Keratinocyte (primary cell): ENCODE measurements around the gene ACTRT3. TPM values are rescaled to one million over a fixed set of nuclear protein-coding genes. Genes with fewer than 3 reads are reported as not detected.

ENCODE experiments used
- DNase-seq: peaks from one replicate; pipeline ENCODE4 v3.0.0-alpha.2; 2011; ENCODE audit warnings: low read depth, missing footprints, low spot score
- FAIRE-seq: peaks from 2 replicates; lab custom pipeline; 2011; peaks lifted over from hg19 to GRCh38; lab: Jason Lieb, UNC
- H2AFZ ChIP-seq: 2 replicates; pipeline ENCODE4 v1.6.0; 2012; ENCODE audit warnings: low read length, control low read depth, inconsistent platforms; ENCODE audit not compliant: control insufficient read depth
- H3K27ac ChIP-seq: 2 replicates; pipeline ENCODE4 v1.5.1; 2011; ENCODE audit warnings: low read length; ENCODE audit not compliant: control insufficient read depth, insufficient read depth
- H3K27me3 ChIP-seq: 3 replicates; pipeline ENCODE4 v1.6.0; 2011; ENCODE audit warnings: low read length; ENCODE audit not compliant: control insufficient read depth, insufficient read depth; ENCODE audit errors: extremely low read depth
- H3K36me3 ChIP-seq, 2 experiments: 2 replicates in 1 of 2; 3 replicates in 1 of 2; pipeline ENCODE4 v1.5.1; 2011; ENCODE audit warnings: low read length in 2 of 2, mild to moderate bottlenecking in 1 of 2; ENCODE audit not compliant: control insufficient read depth in 2 of 2, insufficient read depth in 2 of 2; ENCODE audit errors: extremely low read depth in 1 of 2
- H3K4me1 ChIP-seq: 3 replicates; pipeline ENCODE4 v1.5.1; 2011; ENCODE audit warnings: low read length; ENCODE audit not compliant: control insufficient read depth, insufficient read depth; ENCODE audit errors: extremely low read depth
- H3K4me2 ChIP-seq: 3 replicates; pipeline ENCODE4 v1.6.0; 2011; ENCODE audit warnings: low read depth, low read length; ENCODE audit not compliant: control insufficient read depth, insufficient read depth; ENCODE audit errors: extremely low read depth
- H3K4me3 ChIP-seq, 3 experiments: fragments of 200-600 bp in 1 of 3; sonication (generic) in 1 of 3; 2 replicates in 2 of 3; 3 replicates in 1 of 3; pipeline ENCODE4 v1.5.1; 2011 to 2016; ENCODE audit warnings: low read length in 3 of 3, mild to moderate bottlenecking in 3 of 3, control low read depth in 2 of 3, inconsistent platforms in 1 of 3, low read depth in 1 of 3, mixed read lengths in 1 of 3, mixed run types in 1 of 3, moderate library complexity in 1 of 3; ENCODE audit not compliant: control insufficient read depth in 2 of 3, insufficient read depth in 2 of 3; ENCODE audit errors: extremely low read depth in 1 of 3
- H3K79me2 ChIP-seq: 2 replicates; pipeline ENCODE4 v1.6.0; 2012; ENCODE audit warnings: low read length; ENCODE audit not compliant: control insufficient read depth, insufficient read depth
- H3K9ac ChIP-seq: 3 replicates; pipeline ENCODE4 v1.6.0; 2011; ENCODE audit warnings: low read length; ENCODE audit not compliant: control insufficient read depth, insufficient read depth; ENCODE audit errors: extremely low read depth
- H3K9me1 ChIP-seq: 3 replicates; pipeline ENCODE4 v1.6.0; 2011; ENCODE audit warnings: low read length; ENCODE audit not compliant: control insufficient read depth, insufficient read depth; ENCODE audit errors: extremely low read depth
- H3K9me3 ChIP-seq: 2 replicates; pipeline ENCODE4 v1.5.1; 2012; ENCODE audit warnings: low read depth, low read length; ENCODE audit not compliant: control insufficient read depth
- H4K20me1 ChIP-seq: 3 replicates; pipeline ENCODE4 v1.6.0; 2011; ENCODE audit warnings: low read length; ENCODE audit not compliant: control insufficient read depth, insufficient read depth; ENCODE audit errors: extremely low read depth
- EZH2 ChIP-seq: IDR thresholded peaks from one replicate; pipeline ENCODE4 v1.6.1; 2012; ENCODE audit warnings: inconsistent platforms, mild to moderate bottlenecking, low read length, moderate library complexity
- dilution Hi-C: fragments of 300-500 bp; cut with MboI; formaldehyde crosslinking; loops from one replicate; pipeline ENCODE4 v1.7.0; 2020; ENCODE audit warnings: low sequenced_read_pairs; ENCODE audit not compliant: extremely low pct_ligation_motif_present
- polyA plus RNA-seq, 5 experiments: library from polyadenylated mRNA; depleted of rRNA in 3 of 5; stranded (reverse) in 3 of 5; stranded (forward) in 1 of 5; unstranded in 1 of 5; fragments of >200 nt; gene quantifications; 1 replicate in 1 of 5; 2 replicates in 3 of 5; 3 replicates in 1 of 5; pipeline versions ENCODE4 v1.2.1 to v1.2.3, GENCODE V29; 2011 to 2012; ENCODE audit warnings: missing spikeins in 2 of 5, low read depth in 1 of 5, low replicate concordance in 1 of 5
- TF ChIP-seq, protein P1 (sequence below), 3 experiments: IDR thresholded peaks in 1 of 3; conservative IDR thresholded peaks in 1 of 3; optimal IDR thresholded peaks in 1 of 3; 2 replicates in 2 of 3; 3 replicates in 1 of 3; pipeline versions ENCODE3 to v1.5.1; 2011; ENCODE audit warnings: low read length in 3 of 3, mild to moderate bottlenecking in 3 of 3, moderate library complexity in 2 of 3, control low read depth in 1 of 3, inconsistent platforms in 1 of 3; ENCODE audit not compliant: insufficient read depth in 2 of 3; ENCODE audit errors: extremely low read depth in 1 of 3

ACTRT3 gene
- polyA plus RNA-seq, 1 donor (not counting 4 experiments of a cell fraction or from before 2014, with no cell fraction given): 2.9 TPM

DNA sequence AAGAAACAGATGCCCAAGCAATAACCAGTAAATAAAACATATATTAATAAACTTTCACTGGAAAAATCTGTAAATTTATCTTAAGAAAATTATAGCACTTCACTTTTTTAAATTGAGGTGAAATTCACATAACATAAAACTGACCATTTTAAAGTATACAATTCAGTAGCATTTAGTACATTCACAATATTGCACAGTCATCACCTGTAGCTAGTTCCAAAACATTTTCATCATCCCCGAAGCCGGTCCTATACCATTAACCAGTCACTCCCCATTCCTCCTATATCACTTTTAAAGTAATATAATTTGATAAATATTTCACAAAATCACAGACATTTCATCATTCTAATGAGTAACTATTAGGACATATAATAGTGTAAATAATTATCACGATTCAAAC, 35.3 kb upstream of the ACTRT3 start:
- DNase-seq (no peak), FAIRE-seq (no peak)
- TF ChIP-seq EZH2: no peak
- TF ChIP-seq, protein P1, sequence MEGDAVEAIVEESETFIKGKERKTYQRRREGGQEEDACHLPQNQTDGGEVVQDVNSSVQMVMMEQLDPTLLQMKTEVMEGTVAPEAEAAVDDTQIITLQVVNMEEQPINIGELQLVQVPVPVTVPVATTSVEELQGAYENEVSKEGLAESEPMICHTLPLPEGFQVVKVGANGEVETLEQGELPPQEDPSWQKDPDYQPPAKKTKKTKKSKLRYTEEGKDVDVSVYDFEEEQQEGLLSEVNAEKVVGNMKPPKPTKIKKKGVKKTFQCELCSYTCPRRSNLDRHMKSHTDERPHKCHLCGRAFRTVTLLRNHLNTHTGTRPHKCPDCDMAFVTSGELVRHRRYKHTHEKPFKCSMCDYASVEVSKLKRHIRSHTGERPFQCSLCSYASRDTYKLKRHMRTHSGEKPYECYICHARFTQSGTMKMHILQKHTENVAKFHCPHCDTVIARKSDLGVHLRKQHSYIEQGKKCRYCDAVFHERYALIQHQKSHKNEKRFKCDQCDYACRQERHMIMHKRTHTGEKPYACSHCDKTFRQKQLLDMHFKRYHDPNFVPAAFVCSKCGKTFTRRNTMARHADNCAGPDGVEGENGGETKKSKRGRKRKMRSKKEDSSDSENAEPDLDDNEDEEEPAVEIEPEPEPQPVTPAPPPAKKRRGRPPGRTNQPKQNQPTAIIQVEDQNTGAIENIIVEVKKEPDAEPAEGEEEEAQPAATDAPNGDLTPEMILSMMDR (optimal IDR thresholded peaks at IDR 0.05 in 1 of 3, IDR thresholded peaks at IDR 0.05 in 1 of 3, conservative IDR thresholded peaks at IDR 0.05 in 1 of 3; ENCODE audit: extremely low read depth in 1 of 3, insufficient read depth in 2 of 3, low read length in 3 of 3): no peak
- Histone ChIP-seq H3K27ac (no peak overlapping the region), H3K9me1 (no peaks in the 10 kb centered on the region), H4K20me1 (no peaks in the 10 kb centered on the region), H3K9me3 (no peaks in the 10 kb centered on the region), H3K27me3 (no peaks in the 10 kb centered on the region), H3K4me3 (no peak overlapping the region), H3K9ac (no peak overlapping the region), H3K36me3 (no peaks in the 10 kb centered on the region), H3K4me2 (no peak overlapping the region), H3K79me2 (no peaks in the 10 kb centered on the region), H3K4me1 (no peaks in the 10 kb centered on the region), H2AFZ (no peak overlapping the region)
- dilution Hi-C loops: no loop called here

DNA sequence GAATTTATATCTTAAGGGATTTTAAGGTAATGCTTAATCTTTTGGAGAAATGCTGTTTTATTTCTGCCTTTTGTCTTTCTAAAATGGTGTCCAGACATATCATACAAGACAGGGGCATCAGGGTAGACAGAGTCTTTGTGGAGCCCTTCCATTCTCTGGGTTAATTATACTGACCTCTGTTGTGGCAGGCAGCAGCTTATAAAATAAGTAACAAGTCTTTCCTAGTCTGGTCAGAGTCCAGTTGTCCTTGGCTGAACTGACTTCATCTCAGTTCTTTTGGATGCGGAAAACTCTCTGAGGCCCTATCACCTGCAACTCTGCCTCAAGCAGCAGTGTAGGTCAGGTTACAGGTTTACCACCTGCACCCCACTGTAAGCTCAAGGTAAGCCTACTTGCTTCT, 23.0 kb upstream of the ACTRT3 start:
- no peaks in the 10 kb centered on the region for H3K4me1 ChIP-seq
- no peak overlapping the region for H3K4me2 ChIP-seq
- no peak overlapping the region for H2AFZ ChIP-seq
- no peaks in the 10 kb centered on the region for H3K9me3 ChIP-seq
- no peaks in the 10 kb centered on the region for H3K9me1 ChIP-seq
- DNase-seq (no peak), FAIRE-seq (no peak)
- dilution Hi-C loops: no loop called here
- peaks cover 0 to 1% of the 10 kb centered on the region in 2 experiments for H3K36me3 ChIP-seq
- H3K27me3 ChIP-seq: no peaks in the 10 kb centered on the region
- H3K9ac ChIP-seq: no peak overlapping the region
- H4K20me1 ChIP-seq: no peaks in the 10 kb centered on the region
- no peaks in the 10 kb centered on the region for H3K79me2 ChIP-seq
- no peak overlapping the region for H3K4me3 ChIP-seq
- TF ChIP-seq, protein P1 (optimal IDR thresholded peaks at IDR 0.05 in 1 of 3, IDR thresholded peaks at IDR 0.05 in 1 of 3, conservative IDR thresholded peaks at IDR 0.05 in 1 of 3; ENCODE audit: extremely low read depth in 1 of 3, insufficient read depth in 2 of 3, low read length in 3 of 3): no peak
- no peak for TF ChIP-seq EZH2
- H3K27ac ChIP-seq: no peak overlapping the region
